AG09309 (cell line): ENCODE measurements around the gene KCNMB1.

Source experiments
- DNase-seq: peaks from one replicate; pipeline ENCODE4 v3.0.0-alpha.2; 2010; ENCODE audit warnings: low read depth
- H3K4me3 ChIP-seq: 2 replicates; pipeline ENCODE4 v1.5.1; 2011; ENCODE audit warnings: mild to moderate bottlenecking, low read depth, low read length, moderate library complexity; ENCODE audit not compliant: control insufficient read depth
- TF ChIP-seq, protein P1 (sequence below): IDR thresholded peaks from 2 replicates; pipeline ENCODE4 v1.5.1; 2011; ENCODE audit warnings: mild to moderate bottlenecking, low read depth, low read length, inconsistent platforms; ENCODE audit not compliant: insufficient read depth, control insufficient read depth; ENCODE audit errors: missing control alignments

The KCNMB1 gene, protein sequence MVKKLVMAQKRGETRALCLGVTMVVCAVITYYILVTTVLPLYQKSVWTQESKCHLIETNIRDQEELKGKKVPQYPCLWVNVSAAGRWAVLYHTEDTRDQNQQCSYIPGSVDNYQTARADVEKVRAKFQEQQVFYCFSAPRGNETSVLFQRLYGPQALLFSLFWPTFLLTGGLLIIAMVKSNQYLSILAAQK

DNA sequence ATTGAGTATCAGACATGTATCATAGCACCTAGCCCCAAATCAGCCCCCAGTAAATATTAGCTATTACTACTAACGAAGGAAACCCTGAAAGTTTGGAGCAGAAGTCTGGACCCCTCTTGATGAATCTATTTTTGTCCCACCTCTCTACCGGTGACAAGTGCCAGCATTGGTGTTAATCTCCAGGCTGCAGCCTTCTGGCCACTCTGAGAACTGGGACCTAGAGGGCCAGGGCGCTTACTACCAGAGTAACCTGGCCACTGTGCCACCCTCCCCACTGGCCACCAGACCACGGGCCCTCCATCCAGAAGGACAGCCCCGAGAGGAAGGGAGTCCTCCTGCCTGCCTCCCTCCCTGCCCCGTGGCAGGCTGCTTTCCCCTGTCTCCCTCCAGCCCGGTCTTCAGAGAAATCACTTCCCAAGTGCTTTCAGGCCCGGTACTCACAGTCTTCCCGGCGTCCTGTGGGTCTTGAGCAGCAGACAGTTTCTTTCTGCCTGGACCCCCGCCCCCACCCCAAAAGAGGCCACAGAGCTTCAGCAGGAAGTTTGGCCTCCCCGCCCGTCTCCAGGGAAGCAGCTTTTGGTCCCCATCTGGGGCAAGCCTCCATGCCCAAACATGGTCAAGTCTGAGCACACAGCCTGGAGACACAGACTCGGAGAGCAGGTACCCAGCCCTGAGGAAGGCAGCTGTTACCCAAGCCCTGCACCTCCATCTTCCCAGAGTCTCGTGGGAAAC is at the start of gene KCNMB1:
KCNMB1 (minus strand) TSS at position 550 of the 732 bp plus-strand sequence. CDS start 3,920 bp downstream, outside the sequence.
- no peak within 1 kb of the TSS for H3K4me3 ChIP-seq
- TF ChIP-seq, protein P1, sequence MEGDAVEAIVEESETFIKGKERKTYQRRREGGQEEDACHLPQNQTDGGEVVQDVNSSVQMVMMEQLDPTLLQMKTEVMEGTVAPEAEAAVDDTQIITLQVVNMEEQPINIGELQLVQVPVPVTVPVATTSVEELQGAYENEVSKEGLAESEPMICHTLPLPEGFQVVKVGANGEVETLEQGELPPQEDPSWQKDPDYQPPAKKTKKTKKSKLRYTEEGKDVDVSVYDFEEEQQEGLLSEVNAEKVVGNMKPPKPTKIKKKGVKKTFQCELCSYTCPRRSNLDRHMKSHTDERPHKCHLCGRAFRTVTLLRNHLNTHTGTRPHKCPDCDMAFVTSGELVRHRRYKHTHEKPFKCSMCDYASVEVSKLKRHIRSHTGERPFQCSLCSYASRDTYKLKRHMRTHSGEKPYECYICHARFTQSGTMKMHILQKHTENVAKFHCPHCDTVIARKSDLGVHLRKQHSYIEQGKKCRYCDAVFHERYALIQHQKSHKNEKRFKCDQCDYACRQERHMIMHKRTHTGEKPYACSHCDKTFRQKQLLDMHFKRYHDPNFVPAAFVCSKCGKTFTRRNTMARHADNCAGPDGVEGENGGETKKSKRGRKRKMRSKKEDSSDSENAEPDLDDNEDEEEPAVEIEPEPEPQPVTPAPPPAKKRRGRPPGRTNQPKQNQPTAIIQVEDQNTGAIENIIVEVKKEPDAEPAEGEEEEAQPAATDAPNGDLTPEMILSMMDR = no peak
- no peak for DNase-seq

DNA sequence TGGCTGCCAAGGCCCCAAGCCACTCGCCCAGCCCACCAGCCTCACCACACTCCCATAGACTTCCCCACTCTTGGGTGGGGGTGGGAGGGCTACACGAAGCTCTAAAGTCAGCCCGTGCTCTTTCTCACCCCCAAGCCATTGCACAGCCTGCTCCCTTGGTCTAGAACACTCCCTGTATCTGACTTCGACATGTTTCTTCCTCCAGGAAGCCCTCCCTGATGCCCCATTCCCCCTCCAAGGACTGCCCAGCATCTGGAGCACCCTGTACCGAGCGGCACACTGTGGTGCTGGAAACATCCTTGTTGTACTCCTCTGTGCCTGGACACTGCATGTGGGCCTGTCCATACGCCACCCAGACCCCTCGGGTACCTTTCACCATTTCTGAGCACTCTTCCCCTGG is 49.4 kb upstream of the KCNMB1 start:
- no peak for DNase-seq
- TF ChIP-seq, protein P1 = no peak
- H3K4me3 ChIP-seq = no peak overlapping the region

DNA sequence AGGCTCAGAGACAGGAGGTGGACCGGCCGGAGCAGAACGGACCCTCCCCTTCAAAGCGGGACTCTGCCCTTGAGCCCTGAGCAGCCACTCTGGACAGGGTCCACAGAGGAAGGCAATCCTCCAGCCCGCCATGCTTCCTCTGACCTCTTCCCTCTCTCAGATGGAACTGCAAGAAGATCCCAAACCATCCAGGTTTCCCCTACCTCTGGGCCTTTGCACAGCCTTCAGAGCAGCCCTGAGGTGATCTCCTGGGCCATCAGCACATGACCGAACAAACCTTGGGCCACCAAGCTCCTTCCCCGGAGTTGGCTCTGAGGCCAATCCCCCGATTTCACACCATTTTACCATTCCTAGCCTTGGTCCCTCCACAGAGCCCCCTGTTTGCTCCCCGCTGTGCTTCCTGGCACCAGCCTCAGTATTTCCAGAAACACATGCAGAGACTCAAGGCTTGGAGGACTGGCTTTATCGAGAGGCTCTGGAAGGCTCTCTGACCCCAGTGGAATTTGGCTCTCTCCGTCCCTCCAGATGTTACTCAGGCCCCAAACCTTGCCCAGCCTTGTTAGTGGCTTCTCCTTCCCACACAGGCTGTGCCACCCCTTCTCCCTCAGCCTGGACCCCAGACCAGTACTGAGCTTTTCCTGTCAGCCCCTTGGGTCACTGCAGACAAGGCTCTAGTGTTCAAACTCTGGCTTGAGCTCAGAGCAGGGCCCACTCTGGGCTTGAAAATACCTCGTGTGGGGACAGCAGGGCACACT is 48.6 kb upstream of the KCNMB1 start:
- TF ChIP-seq, protein P1 = no peak
- H3K4me3 ChIP-seq = no peak overlapping the region
- DNase-seq = no peak

GRCh38 chr5:170436335-170436734 is 47.2 kb upstream of the KCNMB1 start:
- DNase-seq = no peak
- no peak overlapping the region for H3K4me3 ChIP-seq
- TF ChIP-seq, protein P1 = no peak

GRCh38 chr5:170434966-170435605 is 45.9 kb upstream of the KCNMB1 start:
- TF ChIP-seq, protein P1 = peak; percentile 99
- no peak overlapping the region for H3K4me3 ChIP-seq
- DNase-seq = no peak

DNA sequence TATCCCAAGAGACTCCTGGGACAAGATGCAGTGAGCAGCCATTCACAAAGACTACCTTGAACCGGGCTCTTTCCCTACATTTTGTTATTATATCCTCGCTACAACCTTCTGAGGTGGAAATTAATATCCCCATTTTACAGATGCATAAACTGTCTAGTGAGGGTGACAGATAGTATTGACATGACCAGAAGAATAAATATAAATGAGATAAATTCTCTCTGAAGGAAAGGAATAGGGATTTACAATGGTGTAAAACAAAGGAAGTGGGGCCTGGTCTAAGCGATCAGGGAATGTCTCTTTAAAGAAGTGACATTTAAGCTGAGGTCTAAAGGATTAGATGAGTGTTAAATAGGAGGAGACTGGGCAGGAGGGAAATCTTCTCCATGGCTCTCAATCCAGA is 43.5 kb upstream of the KCNMB1 start:
- DNase-seq = no peak
- no peak overlapping the region for H3K4me3 ChIP-seq
- TF ChIP-seq, protein P1 = no peak
